Natural killer cell (primary cell): ENCODE results near the gene ZBTB33. TPM values are rescaled to one million over a fixed set of nuclear protein-coding genes. Genes with fewer than 3 reads are reported as not detected.

ENCODE experiments used
- ATAC-seq, 3 donors: fragments of 150-1000 bp in 2 of 3; fragments of 200-7000 bp in 1 of 3; cut with Tn5 transposase; 1 replicate in 1 of 3; 2 replicates in 2 of 3; pipeline ENCODE4 v1.10.0; 2021; ENCODE audit warnings: mild to moderate bottlenecking in 2 of 3, moderate library complexity in 2 of 3
- DNase-seq, 2 donors: peaks; one replicate each; pipeline versions ENCODE4 v3.0.0 to v3.0.0-alpha.2; 2013 to 2021; ENCODE audit warnings: mixed read lengths in 1 of 2
- H3K27ac ChIP-seq: one replicate; pipeline ENCODE4 v1.5.1; 2013; ENCODE audit warnings: mild to moderate bottlenecking, low read length
- H3K27me3 ChIP-seq: one replicate; pipeline ENCODE4 v1.6.1; 2013; ENCODE audit warnings: low read length; ENCODE audit not compliant: control insufficient read depth, insufficient read depth
- H3K36me3 ChIP-seq: one replicate; pipeline ENCODE4 v1.6.1; 2013; ENCODE audit warnings: low read length; ENCODE audit not compliant: control insufficient read depth, insufficient read depth
- H3K4me1 ChIP-seq: one replicate; pipeline ENCODE4 v1.6.1; 2013; ENCODE audit warnings: low read length; ENCODE audit not compliant: control insufficient read depth, insufficient read depth
- H3K4me3 ChIP-seq: one replicate; pipeline ENCODE4 v1.5.1; 2013; ENCODE audit warnings: low read length
- H3K9me3 ChIP-seq: one replicate; pipeline ENCODE4 v1.6.1; 2013; ENCODE audit warnings: low read length; ENCODE audit not compliant: control insufficient read depth, insufficient read depth
- H3K27ac Mint-ChIP-seq, 2 donors: one replicate each; pipeline ENCODE4 v1.8.0; 2022; ENCODE audit warnings: mild to moderate bottlenecking in 2 of 2, mixed read lengths in 2 of 2, moderate library complexity in 1 of 2
- H3K27me3 Mint-ChIP-seq, 2 donors: one replicate each; pipeline ENCODE4 v1.8.0; 2022; ENCODE audit warnings: low read depth in 2 of 2, mixed read lengths in 2 of 2
- H3K36me3 Mint-ChIP-seq: one replicate; pipeline ENCODE4 v1.8.0; 2022; ENCODE audit warnings: mixed read lengths
- H3K4me1 Mint-ChIP-seq, 2 donors: one replicate each; pipeline ENCODE4 v1.8.0; 2022; ENCODE audit warnings: mixed read lengths in 2 of 2
- H3K4me3 Mint-ChIP-seq: one replicate; pipeline ENCODE4 v1.8.0; 2022; ENCODE audit warnings: mild to moderate bottlenecking, moderate library complexity, mixed read lengths
- H3K9me3 Mint-ChIP-seq, 2 donors: one replicate each; pipeline ENCODE4 v1.8.0; 2022; ENCODE audit warnings: mixed read lengths in 2 of 2
- CTCF ChIP-seq: fragments of 200-600 bp; IDR thresholded peaks from one replicate; pipeline ENCODE4 v1.8.0; 2022; ENCODE audit warnings: antibody characterized with exemption
- WGBS: methylation state at CpG from one replicate; pipeline ENCODE4 v1.1.7; 2013; ENCODE audit warnings: missing lambda C conversion rate; ENCODE audit not compliant: insufficient coverage; 5-methylcytosine and 5-hydroxymethylcytosine counted together
- intact Hi-C: fragments of 100-400 bp; cut with micrococcal nuclease; formaldehyde crosslinking; loops from one replicate; pipeline ENCODE4 v1.14.2; 2022
- total RNA-seq, 4 donors: library from RNA; stranded (reverse); fragments of 120-200 nt in 1 of 4; gene quantifications; one replicate each; pipeline versions ENCODE4 v1.2.3 to v1.2.4, GENCODE V29; 2013 to 2022

The ZBTB33 gene
- total RNA-seq, 3 donors from 2014 or later (not counting 1 experiment from before 2014, with no cell fraction given): 28.6 to 33.3 (median 29.2) TPM

- H3K9me3 Mint-ChIP-seq: no peaks in the 10 kb centered on the region
- Histone ChIP-seq H3K27ac (no peak overlapping the region), H3K9me3 (no peaks in the 10 kb centered on the region), H3K4me1 (no peaks in the 10 kb centered on the region), H3K36me3 (no peaks in the 10 kb centered on the region), H3K27me3 (no peaks in the 10 kb centered on the region), H3K4me3 (no peak overlapping the region)
- H3K4me3 Mint-ChIP-seq: no peak overlapping the region
- no peaks in the 10 kb centered on the region for H3K4me1 Mint-ChIP-seq
- H3K27ac Mint-ChIP-seq: no peak overlapping the region
- no peaks in the 10 kb centered on the region for H3K36me3 Mint-ChIP-seq
- TF ChIP-seq CTCF: no peak
- intact Hi-C loops: no loop called here
- DNase-seq (no peak), ATAC-seq (no peak)
- 100% methylated on average over 1 of the region's 2 CpGs for WGBS
- peaks cover 0 to 13% of the 10 kb centered on the region in 2 donors for H3K27me3 Mint-ChIP-seq
Observed at GRCh38 chrX:120274958-120275357, 24.3 kb downstream of the ZBTB33 start.

- Mint-ChIP-seq H3K4me1 (peaks cover 0 to 6% of the 10 kb centered on the region in 2 donors), H3K4me3 (no peak overlapping the region), H3K27ac (no peak overlapping the region), H3K9me3 (no peaks in the 10 kb centered on the region), H3K36me3 (no peaks in the 10 kb centered on the region), H3K27me3 (peaks cover 3 to 10% of the 10 kb centered on the region in 2 donors)
- no peaks in the 10 kb centered on the region for H3K27me3 ChIP-seq
- no peaks in the 10 kb centered on the region for H3K36me3 ChIP-seq
- 89% methylated on average over 10 of the region's 10 CpGs for WGBS
- no peak for DNase-seq
- no peak for ATAC-seq
- no peaks in the 10 kb centered on the region for H3K4me1 ChIP-seq
- no peak overlapping the region for H3K27ac ChIP-seq
- H3K9me3 ChIP-seq: no peaks in the 10 kb centered on the region
- no peak for TF ChIP-seq CTCF
- intact Hi-C loops: no loop called here
- H3K4me3 ChIP-seq: no peak overlapping the region
Observed at GRCh38 chrX:120281021-120281624, 30.5 kb downstream of the ZBTB33 start.

GRCh38 chrX:120281761-120282160 lies 31.1 kb downstream of the ZBTB33 start:
- peaks cover 3% of the 10 kb centered on the region for H3K4me1 ChIP-seq
- no peaks in the 10 kb centered on the region for H3K36me3 Mint-ChIP-seq
- H3K27ac ChIP-seq: no peak overlapping the region
- no peak overlapping the region for H3K4me3 ChIP-seq
- H3K27ac Mint-ChIP-seq: no peak overlapping the region
- intact Hi-C loops: no loop called here
- peaks cover 3 to 10% of the 10 kb centered on the region in 2 donors for H3K27me3 Mint-ChIP-seq
- no peak for ATAC-seq
- H3K4me1 Mint-ChIP-seq: peaks cover 0 to 6% of the 10 kb centered on the region in 2 donors
- H3K4me3 Mint-ChIP-seq: no peak overlapping the region
- TF ChIP-seq CTCF: no peak
- 97% methylated on average over 4 of the region's 4 CpGs for WGBS
- no peaks in the 10 kb centered on the region for H3K36me3 ChIP-seq
- H3K9me3 Mint-ChIP-seq: no peaks in the 10 kb centered on the region
- no peaks in the 10 kb centered on the region for H3K9me3 ChIP-seq
- no peak for DNase-seq
- no peaks in the 10 kb centered on the region for H3K27me3 ChIP-seq

- no CpG with 5 or more reads among the region's 1 CpG for WGBS
- H3K4me3 ChIP-seq: no peak overlapping the region
- peaks cover 0 to 6% of the 10 kb centered on the region in 2 donors for H3K4me1 Mint-ChIP-seq
- H3K27me3 Mint-ChIP-seq: peaks cover 3 to 10% of the 10 kb centered on the region in 2 donors
- intact Hi-C loops: no loop called here
- H3K4me3 Mint-ChIP-seq: no peak overlapping the region
- H3K9me3 Mint-ChIP-seq: no peaks in the 10 kb centered on the region
- H3K36me3 ChIP-seq: no peaks in the 10 kb centered on the region
- H3K4me1 ChIP-seq: peaks cover 3% of the 10 kb centered on the region
- DNase-seq (no peak), ATAC-seq (no peak)
- H3K9me3 ChIP-seq: no peaks in the 10 kb centered on the region
- H3K27ac ChIP-seq: no peak overlapping the region
- no peak overlapping the region for H3K27ac Mint-ChIP-seq
- H3K36me3 Mint-ChIP-seq: no peaks in the 10 kb centered on the region
- H3K27me3 ChIP-seq: no peaks in the 10 kb centered on the region
- TF ChIP-seq CTCF: no peak
Observed at GRCh38 chrX:120282697-120283096, 32.1 kb downstream of the ZBTB33 start.
